Liver (tissue), 3 donors: Measurements from ENCODE around the gene ARFGAP1.

Experiments
- GABPA ChIP-seq, 2 donors: IDR thresholded peaks in 1 of 2; conservative IDR thresholded peaks in 1 of 2; 2 replicates each; pipeline ENCODE4 v1.6.1; 2016; ENCODE audit warnings: antibody characterized with exemption in 2 of 2, mild to moderate bottlenecking in 1 of 2, moderate library complexity in 1 of 2
- TF ChIP-seq, protein P1 (sequence below): fragments of 150-350 bp; IDR thresholded peaks from 2 replicates; pipeline ENCODE4 v1.5.1; 2017; ENCODE audit warnings: improper control_type of control experiment, low read depth, low read length; ENCODE audit not compliant: missing input control
- TF ChIP-seq, protein P2 (sequence below): IDR thresholded peaks from 2 replicates; pipeline ENCODE4 v1.6.1; 2016; ENCODE audit warnings: antibody characterized with exemption, mild to moderate bottlenecking
- donor health status: healthy.
- donor health status: healthy.

DNA sequence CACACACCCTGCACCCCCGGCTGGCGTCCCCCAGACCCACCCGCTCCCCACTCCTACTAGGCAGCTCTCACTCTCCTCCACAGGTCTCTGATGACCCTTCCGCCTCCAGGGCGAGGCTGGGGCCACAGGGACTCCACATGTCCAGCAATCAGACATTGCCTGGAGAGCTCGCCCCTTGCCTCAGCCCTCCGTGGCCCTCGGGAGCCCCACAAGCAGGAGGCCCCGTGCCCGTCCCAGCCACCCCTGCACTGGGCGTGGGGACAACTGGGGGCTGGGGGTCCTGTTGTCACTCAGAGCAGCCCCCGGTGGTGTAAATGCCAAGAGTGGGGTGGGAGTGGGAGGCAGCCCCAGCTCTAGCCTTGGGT lies 21.9 kb downstream of the ARFGAP1 start:
- TF ChIP-seq, protein P1, sequence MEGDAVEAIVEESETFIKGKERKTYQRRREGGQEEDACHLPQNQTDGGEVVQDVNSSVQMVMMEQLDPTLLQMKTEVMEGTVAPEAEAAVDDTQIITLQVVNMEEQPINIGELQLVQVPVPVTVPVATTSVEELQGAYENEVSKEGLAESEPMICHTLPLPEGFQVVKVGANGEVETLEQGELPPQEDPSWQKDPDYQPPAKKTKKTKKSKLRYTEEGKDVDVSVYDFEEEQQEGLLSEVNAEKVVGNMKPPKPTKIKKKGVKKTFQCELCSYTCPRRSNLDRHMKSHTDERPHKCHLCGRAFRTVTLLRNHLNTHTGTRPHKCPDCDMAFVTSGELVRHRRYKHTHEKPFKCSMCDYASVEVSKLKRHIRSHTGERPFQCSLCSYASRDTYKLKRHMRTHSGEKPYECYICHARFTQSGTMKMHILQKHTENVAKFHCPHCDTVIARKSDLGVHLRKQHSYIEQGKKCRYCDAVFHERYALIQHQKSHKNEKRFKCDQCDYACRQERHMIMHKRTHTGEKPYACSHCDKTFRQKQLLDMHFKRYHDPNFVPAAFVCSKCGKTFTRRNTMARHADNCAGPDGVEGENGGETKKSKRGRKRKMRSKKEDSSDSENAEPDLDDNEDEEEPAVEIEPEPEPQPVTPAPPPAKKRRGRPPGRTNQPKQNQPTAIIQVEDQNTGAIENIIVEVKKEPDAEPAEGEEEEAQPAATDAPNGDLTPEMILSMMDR: no peak
- TF ChIP-seq, protein P2, sequence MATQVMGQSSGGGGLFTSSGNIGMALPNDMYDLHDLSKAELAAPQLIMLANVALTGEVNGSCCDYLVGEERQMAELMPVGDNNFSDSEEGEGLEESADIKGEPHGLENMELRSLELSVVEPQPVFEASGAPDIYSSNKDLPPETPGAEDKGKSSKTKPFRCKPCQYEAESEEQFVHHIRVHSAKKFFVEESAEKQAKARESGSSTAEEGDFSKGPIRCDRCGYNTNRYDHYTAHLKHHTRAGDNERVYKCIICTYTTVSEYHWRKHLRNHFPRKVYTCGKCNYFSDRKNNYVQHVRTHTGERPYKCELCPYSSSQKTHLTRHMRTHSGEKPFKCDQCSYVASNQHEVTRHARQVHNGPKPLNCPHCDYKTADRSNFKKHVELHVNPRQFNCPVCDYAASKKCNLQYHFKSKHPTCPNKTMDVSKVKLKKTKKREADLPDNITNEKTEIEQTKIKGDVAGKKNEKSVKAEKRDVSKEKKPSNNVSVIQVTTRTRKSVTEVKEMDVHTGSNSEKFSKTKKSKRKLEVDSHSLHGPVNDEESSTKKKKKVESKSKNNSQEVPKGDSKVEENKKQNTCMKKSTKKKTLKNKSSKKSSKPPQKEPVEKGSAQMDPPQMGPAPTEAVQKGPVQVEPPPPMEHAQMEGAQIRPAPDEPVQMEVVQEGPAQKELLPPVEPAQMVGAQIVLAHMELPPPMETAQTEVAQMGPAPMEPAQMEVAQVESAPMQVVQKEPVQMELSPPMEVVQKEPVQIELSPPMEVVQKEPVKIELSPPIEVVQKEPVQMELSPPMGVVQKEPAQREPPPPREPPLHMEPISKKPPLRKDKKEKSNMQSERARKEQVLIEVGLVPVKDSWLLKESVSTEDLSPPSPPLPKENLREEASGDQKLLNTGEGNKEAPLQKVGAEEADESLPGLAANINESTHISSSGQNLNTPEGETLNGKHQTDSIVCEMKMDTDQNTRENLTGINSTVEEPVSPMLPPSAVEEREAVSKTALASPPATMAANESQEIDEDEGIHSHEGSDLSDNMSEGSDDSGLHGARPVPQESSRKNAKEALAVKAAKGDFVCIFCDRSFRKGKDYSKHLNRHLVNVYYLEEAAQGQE: no peak
- TF ChIP-seq GABPA (IDR thresholded peaks at IDR 0.05 in 1 of 2, conservative IDR thresholded peaks at IDR 0.05 in 1 of 2): no peak
